ENCODE results near the gene SGCA. TPM values are rescaled to one million over a fixed set of nuclear protein-coding genes. Genes with fewer than 3 reads are reported as not detected.

SGCA gene
- total RNA-seq, 4 donors from 2014 or later = 58.1 to 145 (median 93.4) TPM

GRCh38 chr17:50139185-50139783 is 26.5 kb upstream of the SGCA start:
- ATAC-seq = no peak

DNA sequence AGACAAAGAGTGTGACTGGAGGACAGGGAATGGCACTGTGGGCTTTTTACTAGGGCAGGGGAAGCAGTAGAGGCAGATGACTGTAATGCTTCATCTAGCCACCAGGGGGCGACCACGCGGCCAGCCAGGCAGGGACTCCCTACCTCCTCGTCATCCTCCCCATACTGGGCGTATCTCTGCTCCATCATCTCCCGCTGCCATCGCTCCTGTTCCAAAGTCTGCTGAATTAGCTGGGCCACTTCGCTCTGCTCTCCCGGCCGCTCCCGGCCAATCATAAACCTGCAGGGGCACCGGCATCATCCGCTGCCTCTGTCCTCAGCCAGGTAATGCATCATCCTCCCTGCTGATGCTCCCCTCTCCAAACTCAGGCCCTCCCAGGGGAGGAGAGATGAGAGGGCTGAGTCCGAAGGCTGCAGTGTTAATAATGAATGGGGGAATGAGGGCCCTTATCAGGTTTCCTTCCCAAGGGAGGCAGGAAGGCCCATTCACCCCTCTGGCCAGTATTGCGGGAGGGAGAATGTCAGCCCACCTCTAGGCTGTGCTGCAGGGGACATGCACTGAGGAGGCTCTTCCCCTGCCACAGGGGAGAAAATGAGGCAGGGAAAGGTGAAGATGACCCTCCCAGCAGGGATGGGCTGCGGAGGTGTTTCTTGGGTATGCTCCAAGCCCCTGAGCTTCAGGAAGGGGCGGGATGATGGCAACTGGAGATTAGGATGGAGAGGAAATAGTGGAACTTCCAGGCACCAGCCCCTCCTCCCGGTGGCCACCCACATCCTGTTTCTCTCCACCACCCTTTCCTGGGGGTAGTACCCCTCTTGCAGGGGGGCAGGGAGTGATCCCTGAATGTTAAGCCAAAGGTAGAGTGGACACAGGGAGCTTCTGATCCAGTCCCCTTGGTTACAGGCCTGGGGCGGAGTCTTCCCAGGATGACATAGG is 25.6 kb upstream of the SGCA start:
- no peaks in the 10 kb centered on the region for H3K27me3 ChIP-seq
- ATAC-seq = peak; percentile 81
- WGBS, 2 donors (ENCODE audit: low coverage in 1 of 2) = 75% methylated on average over 3 to 5 of the region's 19 CpGs
- no peak overlapping the region for H3K4me3 ChIP-seq
- peaks cover 0 to 100% of the 10 kb centered on the region in 2 donors for H3K36me3 ChIP-seq
- peak; percentile 30 for TF ChIP-seq POLR2AphosphoS5 (IDR thresholded peaks at IDR 0.05)
- TF ChIP-seq, protein P1, sequence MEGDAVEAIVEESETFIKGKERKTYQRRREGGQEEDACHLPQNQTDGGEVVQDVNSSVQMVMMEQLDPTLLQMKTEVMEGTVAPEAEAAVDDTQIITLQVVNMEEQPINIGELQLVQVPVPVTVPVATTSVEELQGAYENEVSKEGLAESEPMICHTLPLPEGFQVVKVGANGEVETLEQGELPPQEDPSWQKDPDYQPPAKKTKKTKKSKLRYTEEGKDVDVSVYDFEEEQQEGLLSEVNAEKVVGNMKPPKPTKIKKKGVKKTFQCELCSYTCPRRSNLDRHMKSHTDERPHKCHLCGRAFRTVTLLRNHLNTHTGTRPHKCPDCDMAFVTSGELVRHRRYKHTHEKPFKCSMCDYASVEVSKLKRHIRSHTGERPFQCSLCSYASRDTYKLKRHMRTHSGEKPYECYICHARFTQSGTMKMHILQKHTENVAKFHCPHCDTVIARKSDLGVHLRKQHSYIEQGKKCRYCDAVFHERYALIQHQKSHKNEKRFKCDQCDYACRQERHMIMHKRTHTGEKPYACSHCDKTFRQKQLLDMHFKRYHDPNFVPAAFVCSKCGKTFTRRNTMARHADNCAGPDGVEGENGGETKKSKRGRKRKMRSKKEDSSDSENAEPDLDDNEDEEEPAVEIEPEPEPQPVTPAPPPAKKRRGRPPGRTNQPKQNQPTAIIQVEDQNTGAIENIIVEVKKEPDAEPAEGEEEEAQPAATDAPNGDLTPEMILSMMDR (IDR thresholded peaks at IDR 0.05) = peak in 3 of 4 experiments; percentile 97
- no peak for TF ChIP-seq EP300 (IDR thresholded peaks at IDR 0.05)
- TF ChIP-seq POLR2A (IDR thresholded peaks at IDR 0.05) = no peak
- peaks cover 0 to 53% (median 11%) of the 10 kb centered on the region in 3 donors for H3K4me1 ChIP-seq
- H3K9me3 ChIP-seq = no peaks in the 10 kb centered on the region
- peak overlapping the region in 3 of 4 donors; percentile 27 to 50 (median 46) for H3K27ac ChIP-seq

More at GRCh38 chr17:50139185-50139783, 26.5 kb upstream of the SGCA start:
- Histone ChIP-seq H3K9me3 (no peaks in the 10 kb centered on the region), H3K4me3 (no peak overlapping the region), H3K27me3 (no peaks in the 10 kb centered on the region), H3K27ac (peak overlapping the region in 2 of 4 donors; percentile 46 to 50), H3K4me1 (peaks cover 0 to 46% (median 7%) of the 10 kb centered on the region in 3 donors), H3K36me3 (peaks cover 0 to 100% of the 10 kb centered on the region in 2 donors)
- TF ChIP-seq POLR2AphosphoS5 (IDR thresholded peaks at IDR 0.05) (no peak), POLR2A (IDR thresholded peaks at IDR 0.05) (no peak), EP300 (IDR thresholded peaks at IDR 0.05) (no peak)
- TF ChIP-seq, protein P1 (IDR thresholded peaks at IDR 0.05) = no peak
- 67 to 89% methylated on average over 3 of the region's 15 CpGs for WGBS, 2 donors (ENCODE audit: low coverage in 1 of 2)

DNA sequence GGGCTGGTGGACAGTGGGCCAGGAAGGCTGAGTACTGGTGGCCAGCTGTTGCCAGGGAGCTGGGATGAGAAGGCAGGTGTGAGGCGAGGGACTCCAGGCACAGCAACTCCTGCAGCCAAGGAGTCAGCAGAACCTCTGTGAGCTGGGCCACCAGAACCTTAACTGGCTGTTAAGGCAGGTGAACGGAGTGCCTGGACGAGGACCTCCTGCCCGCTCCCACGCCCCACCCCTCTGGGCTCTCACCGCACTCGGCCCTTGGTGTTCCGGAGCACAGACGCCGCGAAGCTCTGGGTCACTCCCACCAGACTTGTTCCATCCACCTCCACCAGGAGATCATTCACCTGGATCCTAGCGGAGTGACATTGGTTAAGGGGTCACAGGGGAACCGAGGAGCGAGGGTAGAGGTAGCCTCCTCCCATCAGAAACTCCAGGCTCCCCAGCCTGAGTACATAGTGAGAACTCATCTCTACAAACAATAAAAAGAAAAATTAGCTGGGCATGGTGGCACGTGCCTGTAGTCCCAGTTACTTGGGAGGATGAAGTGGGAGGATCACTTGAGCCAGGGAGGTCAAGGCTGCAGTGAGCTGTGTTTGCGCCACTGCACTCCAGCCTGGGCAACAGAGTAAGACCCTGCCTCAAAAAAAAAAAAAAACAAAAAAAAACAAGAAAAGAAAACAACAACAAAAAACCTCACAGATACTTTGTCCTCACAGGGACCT is 24.6 kb upstream of the SGCA start:
- Histone ChIP-seq H3K27me3 (no peaks in the 10 kb centered on the region), H3K36me3 (peaks cover 0 to 94% of the 10 kb centered on the region in 2 donors), H3K27ac (peak overlapping the region in 3 of 4 donors; percentile 0 to 50 (median 27)), H3K4me1 (peaks cover 0 to 63% (median 21%) of the 10 kb centered on the region in 3 donors), H3K4me3 (no peak overlapping the region), H3K9me3 (no peaks in the 10 kb centered on the region)
- no peak for TF ChIP-seq POLR2AphosphoS5 (IDR thresholded peaks at IDR 0.05)
- no peak for TF ChIP-seq POLR2A (IDR thresholded peaks at IDR 0.05)
- no peak for ATAC-seq
- 84% methylated on average over 8 of the region's 16 CpGs; no CpG with 5 or more reads in 1 of the 2 donors for WGBS, 2 donors (ENCODE audit: low coverage in 1 of 2)

DNA sequence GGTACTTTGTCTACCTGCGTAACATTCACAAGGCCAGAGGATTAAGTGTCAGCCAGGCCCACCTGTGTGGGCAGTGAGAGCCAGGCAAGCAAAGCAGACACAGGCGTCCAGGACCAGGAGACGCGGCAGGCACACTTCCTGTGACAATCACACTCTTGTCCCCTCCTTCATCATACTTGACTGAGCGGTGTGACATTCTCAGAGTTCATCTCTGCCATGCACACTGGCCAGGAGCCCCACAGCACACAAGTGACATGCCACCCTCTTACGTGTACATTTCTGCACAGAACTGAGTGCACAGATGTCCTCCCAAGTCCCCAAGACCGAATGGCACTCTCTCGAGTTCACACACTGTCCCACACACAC is 24.1 kb upstream of the SGCA start:
- H3K9me3 ChIP-seq = no peaks in the 10 kb centered on the region
- no peak overlapping the region for H3K27ac ChIP-seq
- ATAC-seq = no peak
- H3K27me3 ChIP-seq = no peaks in the 10 kb centered on the region
- TF ChIP-seq, protein P1 (IDR thresholded peaks at IDR 0.05) = no peak
- no peak for TF ChIP-seq POLR2AphosphoS5 (IDR thresholded peaks at IDR 0.05)
- no peak for TF ChIP-seq POLR2A (IDR thresholded peaks at IDR 0.05)
- TF ChIP-seq EP300 (IDR thresholded peaks at IDR 0.05) = no peak
- H3K36me3 ChIP-seq = peaks cover 0 to 88% of the 10 kb centered on the region in 2 donors
- WGBS, 2 donors (ENCODE audit: low coverage in 1 of 2) = 65 to 68% methylated on average over 4 to 6 of the region's 8 CpGs
- peaks cover 0 to 68% (median 26%) of the 10 kb centered on the region in 3 donors for H3K4me1 ChIP-seq
- no peak overlapping the region for H3K4me3 ChIP-seq
